Fibroblast of lung (primary cell): ENCODE results near the gene E2F1.

Experiments
- EZH2 ChIP-seq: IDR thresholded peaks from 2 replicates; pipeline ENCODE4 v1.5.1; 2012; ENCODE audit warnings: low read length, control low read depth, mild to moderate bottlenecking; ENCODE audit errors: missing control alignments
- TF ChIP-seq, protein P1 (sequence below), 2 donors: IDR thresholded peaks in 1 of 2; conservative IDR thresholded peaks in 1 of 2; 1 replicate in 1 of 2; 2 replicates in 1 of 2; pipeline ENCODE4 v1.5.1; 2011 to 2012; ENCODE audit warnings: low read length in 2 of 2, control low read depth in 1 of 2, inconsistent platforms in 1 of 2, low read depth in 1 of 2, mild to moderate bottlenecking in 1 of 2

DNA sequence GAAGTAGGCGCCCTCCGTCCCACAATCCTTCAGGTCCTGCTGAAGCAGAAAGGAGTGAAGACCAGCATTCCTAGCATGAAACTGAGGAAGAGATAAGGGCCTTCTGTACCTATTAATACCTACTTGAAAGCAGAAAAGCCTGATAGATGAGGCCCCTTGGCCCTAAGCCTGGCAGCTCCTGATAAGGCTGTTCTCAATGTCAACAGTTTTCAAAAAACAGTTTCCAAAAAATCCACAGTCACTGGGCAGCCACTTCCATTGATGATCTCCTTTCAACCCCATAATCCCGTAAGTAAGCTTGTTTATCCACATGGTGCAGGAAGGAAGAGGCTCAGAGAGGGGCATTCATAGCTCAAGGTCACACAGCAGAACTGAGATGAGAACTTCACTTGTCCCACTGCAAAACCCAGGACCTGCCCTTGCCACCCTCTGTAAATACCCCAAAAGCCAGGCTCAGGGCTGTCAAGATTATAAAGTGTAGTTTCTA is 2.8 kb upstream of the E2F1 start:
- TF ChIP-seq, protein P1, sequence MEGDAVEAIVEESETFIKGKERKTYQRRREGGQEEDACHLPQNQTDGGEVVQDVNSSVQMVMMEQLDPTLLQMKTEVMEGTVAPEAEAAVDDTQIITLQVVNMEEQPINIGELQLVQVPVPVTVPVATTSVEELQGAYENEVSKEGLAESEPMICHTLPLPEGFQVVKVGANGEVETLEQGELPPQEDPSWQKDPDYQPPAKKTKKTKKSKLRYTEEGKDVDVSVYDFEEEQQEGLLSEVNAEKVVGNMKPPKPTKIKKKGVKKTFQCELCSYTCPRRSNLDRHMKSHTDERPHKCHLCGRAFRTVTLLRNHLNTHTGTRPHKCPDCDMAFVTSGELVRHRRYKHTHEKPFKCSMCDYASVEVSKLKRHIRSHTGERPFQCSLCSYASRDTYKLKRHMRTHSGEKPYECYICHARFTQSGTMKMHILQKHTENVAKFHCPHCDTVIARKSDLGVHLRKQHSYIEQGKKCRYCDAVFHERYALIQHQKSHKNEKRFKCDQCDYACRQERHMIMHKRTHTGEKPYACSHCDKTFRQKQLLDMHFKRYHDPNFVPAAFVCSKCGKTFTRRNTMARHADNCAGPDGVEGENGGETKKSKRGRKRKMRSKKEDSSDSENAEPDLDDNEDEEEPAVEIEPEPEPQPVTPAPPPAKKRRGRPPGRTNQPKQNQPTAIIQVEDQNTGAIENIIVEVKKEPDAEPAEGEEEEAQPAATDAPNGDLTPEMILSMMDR (conservative IDR thresholded peaks at IDR 0.05 in 1 of 2, IDR thresholded peaks at IDR 0.05 in 1 of 2; ENCODE audit: low read depth in 1 of 2, low read length in 2 of 2): no peak
- no peak for TF ChIP-seq EZH2
